Activated naive CD4-positive, alpha-beta T cell treated with anti-CD3 and anti-CD28 coated beads, Interleukin-2, amount 50 U/mL, for 24 hours (primary cell): ENCODE data around the gene SRR.
A peak's percentile ranks its signal among the peaks of the same experiment; 100 is the strongest.

Source experiments
- H3K27ac Mint-ChIP-seq: one replicate; pipeline ENCODE4 v1.8.0; 2021; ENCODE audit warnings: mild to moderate bottlenecking, mixed read lengths
- H3K27me3 Mint-ChIP-seq: one replicate; pipeline ENCODE4 v1.8.0; 2021; ENCODE audit warnings: mixed read lengths
- H3K36me3 Mint-ChIP-seq: one replicate; pipeline ENCODE4 v1.8.0; 2021; ENCODE audit warnings: mixed read lengths
- H3K4me1 Mint-ChIP-seq: one replicate; pipeline ENCODE4 v1.8.0; 2021; ENCODE audit warnings: mixed read lengths
- H3K4me3 Mint-ChIP-seq: one replicate; pipeline ENCODE4 v1.8.0; 2021; ENCODE audit warnings: mild to moderate bottlenecking, mixed read lengths
- H3K9me3 Mint-ChIP-seq: one replicate; pipeline ENCODE4 v1.8.0; 2021; ENCODE audit warnings: mixed read lengths

Gene SRR

DNA sequence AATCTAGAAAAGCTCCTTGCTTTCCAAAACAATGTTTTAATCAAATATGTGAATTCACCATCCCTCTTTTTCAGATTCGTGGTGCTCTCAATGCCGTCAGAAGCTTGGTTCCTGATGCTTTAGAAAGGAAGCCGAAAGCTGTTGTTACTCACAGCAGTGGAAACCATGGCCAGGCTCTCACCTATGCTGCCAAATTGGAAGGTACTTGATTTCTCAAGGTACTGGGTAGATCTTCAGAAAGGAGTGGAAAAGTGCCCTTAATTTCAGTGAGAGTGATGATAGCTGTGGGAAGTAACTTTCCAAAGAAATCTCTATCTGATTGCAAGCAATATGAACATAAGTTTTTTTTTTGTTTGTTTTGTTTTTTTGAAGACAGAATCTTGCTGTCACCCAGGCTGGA lies 14.0 kb downstream of the SRR start:
- Mint-ChIP-seq H3K36me3 (peaks cover 7% of the 10 kb centered on the region), H3K4me1 (peaks cover 4% of the 10 kb centered on the region), H3K4me3 (no peak overlapping the region), H3K27ac (no peak overlapping the region), H3K27me3 (no peaks in the 10 kb centered on the region), H3K9me3 (no peaks in the 10 kb centered on the region)

DNA sequence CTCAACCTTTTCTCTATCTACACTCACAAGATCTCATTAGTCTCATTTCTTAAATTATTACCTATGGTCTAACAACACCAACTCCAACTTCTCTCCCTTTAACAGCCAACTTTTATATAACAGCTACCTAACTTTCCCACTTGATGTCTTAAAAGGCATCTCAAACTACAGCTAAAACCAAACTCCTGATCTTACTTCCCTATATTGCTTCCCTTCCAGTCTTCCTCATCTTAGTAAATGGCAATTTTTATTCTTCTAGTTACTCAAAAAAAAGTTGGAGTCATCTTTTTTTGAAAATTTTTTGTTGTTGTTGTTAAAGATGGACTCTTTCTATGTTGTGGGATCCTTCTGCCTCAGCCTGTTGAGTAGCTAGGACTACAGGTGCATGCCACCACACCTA lies 15.3 kb downstream of the SRR start:
- H3K36me3 Mint-ChIP-seq: peaks cover 13% of the 10 kb centered on the region
- no peak overlapping the region for H3K4me3 Mint-ChIP-seq
- no peaks in the 10 kb centered on the region for H3K27me3 Mint-ChIP-seq
- peaks cover 4% of the 10 kb centered on the region for H3K4me1 Mint-ChIP-seq
- H3K9me3 Mint-ChIP-seq: no peaks in the 10 kb centered on the region
- peak overlapping the region; percentile 0 for H3K27ac Mint-ChIP-seq

DNA sequence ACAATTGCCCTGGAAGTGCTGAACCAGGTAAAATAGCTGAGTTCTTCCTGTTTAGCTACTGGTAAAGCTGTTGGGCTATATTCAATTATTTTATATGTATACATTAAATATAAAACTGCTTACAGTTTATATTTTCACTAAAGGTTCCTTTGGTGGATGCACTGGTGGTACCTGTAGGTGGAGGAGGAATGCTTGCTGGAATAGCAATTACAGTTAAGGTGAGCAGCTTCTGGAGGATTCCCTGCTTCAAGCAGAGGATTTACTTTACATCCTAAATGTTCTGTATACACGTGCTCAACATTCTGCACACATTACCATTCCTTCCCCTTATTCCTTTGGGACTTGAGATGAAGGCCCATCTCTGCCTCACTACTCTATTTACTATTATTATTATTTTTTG lies 17.6 kb downstream of the SRR start:
- no peak overlapping the region for H3K4me3 Mint-ChIP-seq
- H3K27me3 Mint-ChIP-seq: no peaks in the 10 kb centered on the region
- no peak overlapping the region for H3K27ac Mint-ChIP-seq
- H3K36me3 Mint-ChIP-seq: peaks cover 19% of the 10 kb centered on the region
- H3K9me3 Mint-ChIP-seq: no peaks in the 10 kb centered on the region
- H3K4me1 Mint-ChIP-seq: peaks cover 4% of the 10 kb centered on the region

DNA sequence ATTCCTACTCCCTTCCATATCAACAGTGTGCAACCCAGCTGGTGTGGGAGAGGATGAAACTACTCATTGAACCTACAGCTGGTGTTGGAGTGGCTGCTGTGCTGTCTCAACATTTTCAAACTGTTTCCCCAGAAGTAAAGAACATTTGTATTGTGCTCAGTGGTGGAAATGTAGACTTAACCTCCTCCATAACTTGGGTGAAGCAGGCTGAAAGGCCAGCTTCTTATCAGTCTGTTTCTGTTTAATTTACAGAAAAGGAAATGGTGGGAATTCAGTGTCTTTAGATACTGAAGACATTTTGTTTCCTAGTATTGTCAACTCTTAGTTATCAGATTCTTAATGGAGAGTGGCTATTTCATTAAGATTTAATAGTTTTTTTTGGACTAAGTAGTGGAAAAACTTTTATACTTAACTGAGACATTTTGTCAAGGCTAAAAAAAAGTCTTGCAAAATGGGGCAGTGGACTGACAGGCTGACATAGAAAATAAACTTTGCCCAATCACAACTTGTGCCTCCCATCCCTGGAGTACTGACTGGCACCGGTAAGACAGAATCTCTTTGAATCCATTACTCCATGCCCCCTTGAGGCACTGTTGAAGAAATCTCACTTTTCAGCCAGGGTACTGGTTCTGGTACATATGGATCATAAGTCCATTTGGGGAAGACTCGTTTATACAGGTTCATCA lies 20.0 kb downstream of the SRR start:
- Mint-ChIP-seq H3K4me3 (no peak overlapping the region), H3K27ac (no peak overlapping the region), H3K27me3 (no peaks in the 10 kb centered on the region), H3K4me1 (peaks cover 4% of the 10 kb centered on the region), H3K9me3 (no peaks in the 10 kb centered on the region), H3K36me3 (peaks cover 21% of the 10 kb centered on the region)

DNA sequence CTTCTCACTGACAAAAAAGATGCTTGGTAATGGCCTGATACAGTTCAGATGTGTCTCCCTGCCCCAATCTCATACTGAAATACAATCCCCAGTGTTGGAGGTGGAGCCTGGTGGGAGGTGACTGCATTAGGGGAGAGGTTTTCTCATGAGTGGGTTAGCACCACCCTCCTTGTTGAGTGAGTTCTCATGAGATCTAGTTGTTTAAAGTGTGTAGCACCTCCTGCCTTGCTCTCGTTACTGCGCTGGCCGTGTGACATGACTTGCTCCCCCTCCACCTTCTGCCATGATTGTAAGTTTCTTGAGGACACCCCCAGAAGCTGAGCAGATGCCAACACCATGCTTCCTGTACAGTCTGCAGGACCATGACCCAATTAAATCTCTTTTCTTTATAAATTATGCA lies 27.6 kb downstream of the SRR start:
- peaks cover 26% of the 10 kb centered on the region for H3K36me3 Mint-ChIP-seq
- no peaks in the 10 kb centered on the region for H3K27me3 Mint-ChIP-seq
- no peak overlapping the region for H3K4me3 Mint-ChIP-seq
- H3K4me1 Mint-ChIP-seq: peaks cover 10% of the 10 kb centered on the region
- no peak overlapping the region for H3K27ac Mint-ChIP-seq
- no peaks in the 10 kb centered on the region for H3K9me3 Mint-ChIP-seq

DNA sequence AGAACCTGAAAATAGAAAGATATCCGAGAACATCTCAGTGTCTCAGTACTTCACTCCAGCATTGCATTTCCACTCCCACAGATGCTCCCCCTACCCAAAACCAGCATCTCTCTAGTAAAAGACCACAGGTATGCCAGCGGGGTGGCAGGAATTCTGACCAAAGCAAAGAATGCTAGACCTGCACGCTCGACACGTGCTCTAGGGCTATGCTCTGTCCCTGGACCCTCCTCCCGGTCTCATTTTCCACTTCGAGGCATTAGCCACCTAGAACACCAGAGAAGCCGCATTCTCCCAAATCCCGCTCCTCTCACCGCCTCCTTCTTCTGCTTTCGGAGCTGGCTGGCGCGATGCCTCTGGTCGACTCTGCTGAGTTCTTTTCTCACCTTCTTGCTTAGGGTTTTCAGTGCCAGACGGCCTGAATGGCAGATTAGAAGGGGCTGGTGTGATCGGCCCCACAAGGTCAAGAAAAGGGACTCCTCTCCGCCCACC lies 32.0 kb downstream of the SRR start:
- peaks cover 14% of the 10 kb centered on the region for H3K4me1 Mint-ChIP-seq
- H3K27me3 Mint-ChIP-seq: no peaks in the 10 kb centered on the region
- peak overlapping the region; percentile 99 for H3K27ac Mint-ChIP-seq
- H3K9me3 Mint-ChIP-seq: no peaks in the 10 kb centered on the region
- H3K36me3 Mint-ChIP-seq: peaks cover 14% of the 10 kb centered on the region
- no peak overlapping the region for H3K4me3 Mint-ChIP-seq

DNA sequence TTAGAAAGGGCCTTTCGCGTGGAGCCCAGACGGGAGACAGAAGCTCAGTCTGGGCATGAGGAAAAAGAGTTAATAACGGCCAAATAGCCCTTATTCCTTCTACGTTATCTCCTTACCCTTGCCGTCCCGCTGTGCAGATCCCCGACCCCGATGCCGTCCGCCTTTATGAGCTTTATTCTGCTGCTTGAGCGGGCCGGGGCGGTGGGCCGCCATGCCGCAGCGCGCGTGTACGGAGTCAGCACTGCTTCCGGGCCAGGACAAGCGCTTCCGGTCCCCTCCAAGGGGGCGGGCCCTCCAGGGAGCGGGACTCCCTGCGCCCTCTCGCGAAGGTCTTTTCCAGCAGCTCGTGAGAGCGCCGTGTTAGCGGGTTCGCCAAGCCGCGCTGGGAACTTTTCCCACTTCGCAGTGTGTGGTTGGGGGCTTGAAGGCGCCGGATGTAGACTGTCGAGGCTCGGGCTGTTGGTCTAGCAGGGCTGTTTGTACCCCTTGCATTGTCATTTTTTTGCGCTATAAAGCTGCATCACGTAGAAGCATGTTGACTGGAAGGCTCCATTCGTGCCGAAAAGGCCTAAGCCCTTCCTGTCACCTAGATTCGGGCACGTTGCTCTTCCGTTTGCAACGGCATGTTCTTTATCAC lies 32.6 kb downstream of the SRR start, which contains the start of gene TSR1:
TSR1 (minus strand) TSS at position 243 of the 637 bp plus-strand sequence; CDS start at position 213, 30 bp downstream.
- Mint-ChIP-seq H3K4me3 (peak within 1 kb of the TSS; percentile 77), H3K27ac (peak within 1 kb of the TSS; percentile 99)

DNA sequence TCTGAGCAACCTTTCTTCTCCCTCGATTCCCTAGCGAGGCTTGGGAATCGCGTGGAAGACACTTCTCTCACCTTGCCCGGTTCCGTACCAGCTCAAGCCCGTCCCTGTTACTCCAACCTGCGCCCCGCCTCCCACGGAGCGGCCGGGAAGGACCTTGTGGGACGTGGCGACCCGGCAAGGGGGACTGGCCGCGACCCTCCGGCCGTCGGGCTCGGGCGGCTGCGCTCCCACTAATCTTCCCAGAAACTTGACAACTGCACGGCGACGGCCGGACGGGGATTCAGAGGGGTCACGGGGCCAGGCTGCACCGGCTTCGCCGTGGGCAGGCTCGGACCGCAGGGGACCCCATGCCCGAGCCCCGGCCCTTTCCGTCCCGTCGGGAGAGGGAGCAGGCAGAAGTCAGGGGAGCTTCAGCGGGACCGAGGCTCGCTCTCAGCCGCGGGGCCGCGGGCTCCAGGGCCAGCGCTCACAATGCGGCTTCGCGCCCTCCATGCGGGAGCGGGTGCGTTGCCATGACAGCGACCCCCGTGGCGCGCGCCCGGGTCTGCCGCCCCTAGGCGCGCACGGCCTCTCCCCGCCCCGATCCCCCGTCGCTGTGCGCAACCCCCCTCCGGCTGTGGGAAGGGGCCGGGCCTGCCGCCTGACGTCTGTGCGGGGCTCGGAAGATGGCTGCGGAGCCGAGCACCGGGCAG lies 33.2 kb downstream of the SRR start, which contains the start of gene SGSM2:
SGSM2 (plus strand) TSS at position 650 of the 692 bp plus-strand sequence. CDS start 188 bp downstream, outside the sequence.
- peak within 1 kb of the TSS; percentile 99 for H3K27ac Mint-ChIP-seq
- H3K36me3 Mint-ChIP-seq: peaks cover 17% of the 10 kb centered on the region
- H3K4me3 Mint-ChIP-seq: peak within 1 kb of the TSS; percentile 86

More for the DNA sequence above, 32.6 kb downstream of the SRR start, which contains the start of gene TSR1:
- Mint-ChIP-seq H3K9me3 (no peaks in the 10 kb centered on the region), H3K36me3 (peaks cover 14% of the 10 kb centered on the region), H3K4me1 (peaks cover 14% of the 10 kb centered on the region), H3K27me3 (no peaks in the 10 kb centered on the region)

DNA sequence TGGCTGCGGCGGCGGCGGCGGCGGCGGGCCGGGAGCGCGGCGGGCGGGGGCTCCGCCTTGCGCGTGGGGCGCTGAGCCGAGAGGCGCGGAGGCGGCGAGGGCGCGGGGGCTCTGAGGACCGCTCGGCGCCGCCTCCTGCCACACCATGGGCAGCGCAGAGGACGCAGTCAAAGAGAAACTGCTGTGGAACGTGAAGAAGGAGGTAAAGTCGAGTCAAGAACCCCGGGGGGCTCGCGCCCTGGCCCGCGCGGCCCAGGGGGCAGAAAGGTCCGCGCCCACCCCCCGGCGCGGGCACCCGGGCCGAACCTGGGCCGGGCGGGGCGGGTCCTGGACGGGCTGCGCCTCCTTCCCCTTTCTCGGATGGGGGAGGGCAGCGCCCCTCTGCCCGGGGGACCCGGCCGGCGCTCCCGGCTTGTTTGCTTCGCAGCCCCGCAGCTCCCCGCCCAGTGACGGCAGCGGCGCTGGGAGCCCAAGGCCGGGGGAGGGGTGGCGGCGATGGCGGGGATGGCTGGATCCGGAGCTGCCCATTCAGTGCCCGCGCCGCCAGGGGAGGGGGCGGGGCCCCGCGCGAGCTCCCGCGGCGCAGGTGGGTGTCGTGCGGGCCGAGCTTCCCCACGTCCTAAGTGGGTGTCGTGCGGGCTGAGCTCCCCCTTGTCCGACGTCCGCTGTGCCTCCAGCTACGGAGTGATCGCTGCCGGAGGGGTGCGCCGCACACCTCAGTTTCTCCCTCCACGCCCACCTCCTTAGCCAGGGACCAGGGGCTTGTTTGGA lies 34.0 kb downstream of the SRR start:
- Mint-ChIP-seq H3K4me1 (peaks cover 17% of the 10 kb centered on the region), H3K27ac (peak overlapping the region; percentile 70), H3K4me3 (peak overlapping the region; percentile 86), H3K27me3 (no peaks in the 10 kb centered on the region), H3K36me3 (peaks cover 17% of the 10 kb centered on the region), H3K9me3 (no peaks in the 10 kb centered on the region)

More for the DNA sequence above, 33.2 kb downstream of the SRR start, which contains the start of gene SGSM2:
- Mint-ChIP-seq H3K9me3 (no peaks in the 10 kb centered on the region), H3K27me3 (no peaks in the 10 kb centered on the region), H3K4me1 (peaks cover 17% of the 10 kb centered on the region)

DNA sequence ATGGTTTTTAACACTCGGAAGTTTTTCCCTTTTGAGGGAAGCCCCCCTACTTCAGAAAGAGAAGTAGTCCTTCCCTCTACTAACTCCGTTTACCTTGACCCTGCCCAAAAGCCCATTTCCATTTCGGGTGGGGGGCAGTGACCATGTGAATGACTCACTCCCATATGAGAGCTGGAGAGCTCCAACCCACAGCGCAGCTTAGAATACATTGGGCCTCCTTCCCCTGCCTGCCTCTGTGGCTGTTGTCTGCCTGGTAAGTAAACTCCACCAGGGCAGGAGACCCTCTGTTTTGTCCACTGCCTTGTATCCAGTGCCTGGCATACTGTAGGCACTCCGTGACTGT lies 34.5 kb downstream of the SRR start:
- Mint-ChIP-seq H3K27me3 (no peaks in the 10 kb centered on the region), H3K4me3 (peak overlapping the region; percentile 86), H3K4me1 (peaks cover 20% of the 10 kb centered on the region), H3K36me3 (peaks cover 17% of the 10 kb centered on the region), H3K9me3 (no peaks in the 10 kb centered on the region), H3K27ac (peak overlapping the region; percentile 70)

DNA sequence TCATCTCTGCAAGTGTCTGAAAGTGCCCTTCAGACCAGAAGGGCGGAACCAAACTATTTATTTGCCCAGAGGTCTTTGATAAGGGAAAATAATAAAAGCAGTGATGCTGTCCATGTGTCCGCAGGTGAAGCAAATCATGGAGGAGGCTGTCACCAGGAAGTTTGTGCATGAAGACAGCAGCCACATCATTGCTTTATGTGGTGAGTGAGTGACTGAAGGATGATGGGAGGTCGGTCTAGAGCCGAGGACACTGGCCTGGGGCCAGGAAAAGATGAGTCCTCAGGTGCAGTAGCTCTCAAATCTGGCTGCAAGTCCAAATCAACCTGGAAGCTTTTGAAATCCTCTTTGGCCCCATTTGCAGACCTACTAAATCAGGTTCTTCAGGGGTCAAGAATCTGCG lies 39.7 kb downstream of the SRR start:
- Mint-ChIP-seq H3K27ac (no peak overlapping the region), H3K9me3 (no peaks in the 10 kb centered on the region), H3K4me3 (no peak overlapping the region), H3K4me1 (peaks cover 20% of the 10 kb centered on the region), H3K36me3 (peaks cover 4% of the 10 kb centered on the region), H3K27me3 (no peaks in the 10 kb centered on the region)

DNA sequence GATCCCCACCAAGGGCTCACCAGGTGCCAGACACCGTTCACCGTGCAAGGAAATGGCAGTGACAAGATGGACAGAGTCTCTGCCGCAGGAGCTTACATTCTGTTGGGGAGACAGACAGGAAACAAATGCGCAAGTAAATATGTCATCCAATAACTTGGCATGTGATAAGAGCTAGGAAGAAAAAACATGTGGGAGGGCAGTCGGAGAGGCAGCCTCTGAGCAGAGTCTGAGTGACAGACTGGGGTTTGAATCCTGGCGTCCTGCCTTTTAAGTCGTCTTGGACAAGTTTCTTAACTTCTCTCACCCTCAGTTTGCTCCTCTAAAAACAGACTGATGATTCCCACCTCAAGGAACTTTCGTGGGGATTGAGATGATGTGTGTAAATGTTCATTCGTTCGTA lies 40.8 kb downstream of the SRR start:
- Mint-ChIP-seq H3K36me3 (peaks cover 4% of the 10 kb centered on the region), H3K4me1 (peaks cover 13% of the 10 kb centered on the region), H3K27ac (no peak overlapping the region), H3K9me3 (no peaks in the 10 kb centered on the region), H3K4me3 (no peak overlapping the region), H3K27me3 (no peaks in the 10 kb centered on the region)

DNA sequence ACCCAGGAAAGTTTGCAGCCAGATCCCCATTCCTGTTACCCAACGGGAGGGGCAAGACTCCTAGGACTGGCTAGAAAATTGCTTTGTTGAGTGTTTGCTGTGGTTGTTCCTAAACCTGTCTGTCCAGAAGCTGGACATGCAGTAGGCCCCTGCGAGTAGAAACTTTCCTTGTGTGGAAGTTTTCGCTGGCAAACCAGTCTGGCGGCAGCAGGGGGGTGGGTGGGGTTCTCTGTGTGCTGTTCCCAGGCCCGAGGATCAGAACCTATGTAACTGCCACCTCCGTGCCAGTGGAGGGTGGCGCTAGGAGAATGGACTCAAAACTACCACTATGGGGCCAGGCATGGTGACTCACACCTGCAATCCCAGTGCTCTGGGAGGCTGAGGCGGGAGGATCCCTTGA lies 42.7 kb downstream of the SRR start:
- peaks cover 10% of the 10 kb centered on the region for H3K4me1 Mint-ChIP-seq
- no peaks in the 10 kb centered on the region for H3K9me3 Mint-ChIP-seq
- H3K27ac Mint-ChIP-seq: no peak overlapping the region
- no peak overlapping the region for H3K4me3 Mint-ChIP-seq
- peaks cover 4% of the 10 kb centered on the region for H3K36me3 Mint-ChIP-seq
- H3K27me3 Mint-ChIP-seq: no peaks in the 10 kb centered on the region

DNA sequence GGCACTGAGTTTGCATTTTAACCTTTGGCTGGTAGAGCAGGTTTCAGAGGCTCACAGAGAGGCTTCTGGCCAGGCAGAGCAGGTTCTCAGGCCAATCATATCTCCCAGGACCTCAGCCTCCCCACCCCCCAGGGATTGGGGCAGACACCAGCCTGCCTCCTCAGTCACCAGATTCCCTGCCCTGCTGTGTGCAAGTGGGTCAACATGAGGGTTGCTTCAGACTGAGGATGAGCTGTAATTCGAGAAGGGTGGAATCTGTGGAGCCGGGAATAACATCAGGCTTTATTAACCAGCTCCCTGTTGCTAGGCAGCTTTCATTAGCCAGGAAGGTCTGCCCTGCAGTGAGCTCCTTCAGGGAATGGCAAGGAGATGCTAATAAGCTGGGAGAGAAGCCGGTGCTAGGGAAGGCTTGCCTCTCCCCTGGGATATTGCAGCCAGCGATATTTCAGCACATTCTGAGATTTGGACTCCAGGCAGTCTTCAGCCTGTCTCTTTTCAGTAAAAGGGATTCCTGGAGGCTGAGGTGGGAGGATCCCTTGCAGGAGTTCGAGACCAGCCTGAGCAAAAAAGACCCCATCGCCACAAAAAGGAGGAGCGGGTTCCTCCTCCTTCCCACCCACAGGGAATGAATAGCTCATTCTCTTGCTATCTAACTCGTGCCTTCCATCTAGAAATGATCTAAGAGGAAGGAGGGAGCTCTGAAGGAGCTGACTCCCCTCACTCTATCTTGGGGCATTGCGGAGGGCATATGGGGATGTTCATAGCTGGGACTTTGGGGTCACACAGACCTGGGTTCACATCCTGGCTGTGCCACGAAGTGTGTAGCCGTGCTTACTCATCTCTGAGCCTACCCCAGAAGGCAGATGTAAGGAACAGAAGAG lies 44.3 kb downstream of the SRR start:
- Mint-ChIP-seq H3K4me3 (no peak overlapping the region), H3K4me1 (peaks cover 7% of the 10 kb centered on the region), H3K9me3 (no peaks in the 10 kb centered on the region), H3K27me3 (no peaks in the 10 kb centered on the region), H3K36me3 (peaks cover 2% of the 10 kb centered on the region), H3K27ac (no peak overlapping the region)
